Superior temporal gyrus (tissue), 1 donor: ENCODE measurements around the gene DYNLT1.
"Not testable (repeated sequence)": the region's sequence is repeated elsewhere in the genome, so short reads cannot be mapped to it uniquely, and the experiment has no call there.

ENCODE experiments used
- DNase-seq: peaks from one replicate; pipeline ENCODE4 v3.0.0-alpha.2; 2016; ENCODE audit errors: extremely low spot score

Gene DYNLT1

DNA sequence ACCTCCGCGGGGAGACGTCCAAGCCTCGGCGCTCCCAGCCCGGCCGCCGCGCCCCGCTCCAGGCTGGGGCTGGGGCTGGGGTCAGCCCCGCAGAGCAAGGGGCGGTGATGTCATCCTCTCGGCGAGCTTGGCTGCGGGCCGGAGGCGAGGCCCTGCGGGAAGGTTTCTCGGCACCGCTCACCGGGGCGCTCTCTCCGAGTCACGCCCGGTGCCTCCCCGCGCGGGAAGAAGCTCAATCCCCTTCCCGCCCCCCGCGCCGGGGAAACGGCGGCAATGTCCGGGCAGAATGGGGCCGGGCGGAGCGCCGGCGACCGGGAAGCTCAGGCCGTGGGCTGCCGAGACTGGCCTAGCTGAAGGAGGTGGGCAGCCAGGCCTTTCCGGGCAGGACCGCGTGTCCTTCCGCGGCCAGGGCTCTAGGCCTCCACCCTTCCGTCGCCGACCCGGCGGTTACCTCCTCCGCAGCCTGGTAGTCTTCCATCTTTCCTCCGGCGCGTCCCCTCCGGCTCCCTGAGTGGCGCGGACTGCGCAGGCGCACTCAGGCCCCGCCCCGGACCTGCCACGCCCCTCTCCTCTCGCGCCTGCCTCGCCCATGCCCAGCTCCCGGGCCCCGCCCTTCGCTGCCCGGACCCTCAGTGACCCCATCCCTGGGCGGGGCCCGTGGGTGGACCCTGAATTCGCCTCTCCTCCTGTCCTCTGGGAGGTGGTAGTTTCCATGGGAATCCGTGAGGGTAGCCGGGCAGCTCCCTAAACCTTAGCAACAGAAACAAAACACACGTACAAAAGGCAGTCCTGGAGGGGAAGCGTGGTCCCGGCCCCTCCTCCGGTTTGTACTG is at the start of gene DYNLT1:
Gene DYNLT1 (minus strand): TSS at position 513 of the 833 bp plus-strand sequence. CDS start 35 bp downstream, at position 478.
- DNase-seq, result peak; percentile 90

DNA sequence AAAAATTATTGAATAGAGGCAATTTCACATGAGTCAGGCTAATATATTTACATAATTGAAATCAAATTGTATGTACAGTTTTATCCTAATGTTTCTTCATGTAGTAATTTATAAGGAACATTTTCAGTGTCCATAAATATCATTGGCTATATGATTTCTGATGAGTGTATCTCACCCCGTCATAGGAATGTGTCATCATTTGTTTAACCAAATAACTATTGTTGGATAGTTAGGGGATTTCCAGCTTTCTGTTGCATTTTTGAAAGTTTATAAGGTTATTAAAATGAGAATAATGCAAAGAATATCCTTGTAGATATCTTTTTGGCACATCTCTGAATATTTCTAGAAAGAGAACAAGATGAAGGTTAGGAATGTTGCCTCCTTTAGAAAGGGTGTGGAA is 44.3 kb upstream of the DYNLT1 start:
- DNase-seq, result no peak

DNA sequence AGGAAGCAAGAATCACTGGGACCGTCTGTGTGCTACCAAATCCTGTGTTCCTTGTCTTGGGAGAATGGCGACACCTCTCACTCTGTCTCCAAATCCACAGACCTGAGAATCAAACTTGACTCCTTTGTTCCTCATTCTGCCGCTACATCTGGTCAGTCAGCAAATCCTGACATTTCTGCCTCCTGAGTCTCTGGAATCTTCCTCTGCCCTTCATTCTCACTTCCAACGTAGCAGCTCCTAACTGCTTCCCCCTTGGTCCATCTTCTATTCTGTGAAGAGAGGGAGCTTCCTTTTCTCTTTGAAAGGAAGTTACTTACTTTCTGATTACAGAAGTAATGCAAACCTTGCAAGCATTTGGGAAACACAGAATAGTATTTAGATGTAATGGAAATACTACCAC is 43.0 kb upstream of the DYNLT1 start:
- no peak for DNase-seq

DNA sequence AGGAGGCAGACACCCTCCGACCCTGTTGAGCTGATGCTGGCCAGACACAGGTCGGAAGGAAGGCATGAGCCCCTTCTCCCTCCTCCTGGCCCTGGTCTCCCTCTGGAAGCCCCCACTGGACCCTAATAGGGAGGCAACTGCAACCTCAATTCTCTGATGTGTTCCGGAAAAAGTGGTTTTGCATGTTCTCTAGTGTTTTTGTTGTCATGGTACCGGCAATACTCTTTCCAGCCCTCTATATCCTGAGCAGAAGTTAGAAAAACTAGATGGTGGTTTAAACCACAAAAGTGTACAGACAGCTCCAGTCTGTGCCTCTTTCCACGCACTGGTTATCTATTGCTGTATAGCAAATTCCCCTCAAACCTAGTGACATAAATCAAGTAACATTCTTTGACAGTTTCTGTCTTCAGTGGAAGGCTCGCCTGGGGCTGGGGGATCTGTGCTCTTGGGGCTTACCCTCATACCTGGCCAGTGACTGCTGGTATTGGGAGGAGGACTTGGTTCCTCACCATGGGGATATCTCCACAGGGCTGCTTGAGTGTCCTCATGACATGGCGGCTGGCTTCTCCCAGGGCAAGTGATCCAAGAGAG is 42.3 kb upstream of the DYNLT1 start:
- no peak for DNase-seq

DNA sequence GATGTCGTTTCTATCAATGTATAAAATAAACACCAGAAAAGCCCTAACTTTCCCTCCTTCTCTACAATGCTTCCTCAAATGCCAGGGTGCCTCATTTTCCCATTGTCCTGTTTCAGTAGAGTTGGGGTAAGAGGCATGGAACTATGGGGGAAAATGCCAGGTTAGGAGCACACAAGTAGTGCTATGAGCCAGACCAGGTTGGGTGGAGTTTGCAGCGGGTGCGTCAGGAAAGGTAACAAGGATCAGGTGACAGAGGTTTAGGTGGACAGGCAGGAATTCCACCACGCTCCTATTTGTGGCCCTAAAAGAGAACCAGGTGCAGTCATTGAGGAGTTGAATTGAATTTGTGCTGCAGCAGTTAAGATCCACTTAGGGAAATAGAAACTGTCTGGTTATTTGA is 41.8 kb upstream of the DYNLT1 start:
- no peak for DNase-seq

DNA sequence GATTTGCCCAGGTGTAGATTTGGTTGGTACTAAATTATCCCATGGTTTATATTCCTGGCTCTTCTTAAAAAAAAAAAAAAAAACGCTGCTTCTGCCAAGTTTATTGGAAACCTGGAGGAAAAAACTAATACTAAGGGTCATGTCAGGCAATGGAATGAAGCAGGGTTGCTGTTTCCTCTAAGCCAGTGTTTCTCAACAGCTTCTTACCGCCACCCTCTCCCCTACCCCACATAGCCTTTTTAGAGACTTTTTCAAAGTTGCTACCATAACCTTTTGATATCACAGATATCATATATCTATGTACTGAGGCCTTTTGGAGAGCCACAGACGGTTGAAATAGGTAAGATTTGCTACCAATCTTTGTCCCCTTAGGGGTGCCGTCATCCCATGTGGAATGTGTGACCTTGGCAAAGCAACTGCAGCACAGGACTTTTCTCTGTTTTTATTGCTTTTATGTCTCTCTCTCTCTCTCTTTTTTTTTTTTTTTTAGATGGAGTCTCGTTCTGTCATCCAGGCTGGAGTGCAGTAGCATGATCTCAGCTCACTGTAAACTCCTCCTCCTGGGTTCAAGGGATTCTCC is 40.3 kb upstream of the DYNLT1 start:
- no peak for DNase-seq

DNA sequence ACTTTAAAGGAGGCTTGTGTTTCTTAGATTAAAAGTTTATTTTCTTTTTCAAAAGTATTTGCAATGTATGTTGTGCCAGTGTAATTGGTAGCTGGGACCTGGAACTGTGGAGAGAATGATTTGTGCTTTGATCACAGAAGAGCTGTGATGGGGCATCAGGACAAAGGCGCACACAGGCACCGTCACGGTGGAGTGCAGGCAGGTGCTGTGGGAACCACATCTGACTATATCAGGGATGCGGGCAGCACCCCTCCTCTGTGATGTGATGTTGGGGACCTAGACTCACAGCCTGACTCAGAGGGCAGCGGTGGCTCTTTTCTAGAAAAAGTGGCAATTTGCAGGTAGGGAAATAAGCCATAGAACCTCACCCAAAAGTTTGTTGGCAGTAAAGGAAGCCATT is 39.8 kb upstream of the DYNLT1 start:
- DNase-seq, result no peak

DNA sequence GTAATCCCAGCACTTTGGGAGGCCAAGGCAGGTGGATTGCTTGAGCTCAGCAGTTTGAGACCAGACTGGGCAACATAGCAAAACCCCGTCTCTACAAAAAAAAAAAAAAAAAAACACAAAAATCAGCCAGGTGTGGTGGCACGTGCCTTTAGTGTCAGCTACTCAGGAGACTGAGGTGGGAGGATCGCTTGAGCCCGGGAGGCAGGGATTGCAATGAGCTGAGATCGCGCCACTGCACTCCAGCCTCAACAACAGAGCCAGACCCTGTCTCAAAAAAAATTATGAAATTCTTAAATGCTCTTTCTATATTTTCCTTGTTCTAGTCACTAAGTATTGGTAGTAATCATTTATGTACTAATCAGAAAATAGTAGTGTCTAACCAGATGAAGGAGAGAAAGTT is 35.9 kb upstream of the DYNLT1 start:
- DNase-seq, result no peak

DNA sequence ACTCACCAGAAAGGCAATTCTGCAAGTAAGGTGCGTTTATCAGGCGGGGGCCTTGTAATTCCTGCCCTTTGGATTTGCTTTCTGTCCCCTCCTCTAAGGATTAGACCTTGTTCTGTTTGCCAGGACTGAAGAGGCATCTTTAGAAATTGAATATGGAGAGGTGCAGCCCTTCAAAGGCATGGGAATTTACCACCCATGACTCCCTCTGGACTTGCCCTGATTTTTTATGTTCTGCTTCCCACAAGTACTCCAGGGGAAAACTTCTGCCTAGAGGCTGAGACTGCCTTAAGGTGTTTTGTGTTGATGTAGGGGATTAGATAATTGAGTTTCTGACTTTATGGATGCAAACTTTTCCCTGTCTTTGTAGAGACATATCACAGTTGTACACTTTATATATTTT is 35.5 kb upstream of the DYNLT1 start:
- DNase-seq, result no peak

DNA sequence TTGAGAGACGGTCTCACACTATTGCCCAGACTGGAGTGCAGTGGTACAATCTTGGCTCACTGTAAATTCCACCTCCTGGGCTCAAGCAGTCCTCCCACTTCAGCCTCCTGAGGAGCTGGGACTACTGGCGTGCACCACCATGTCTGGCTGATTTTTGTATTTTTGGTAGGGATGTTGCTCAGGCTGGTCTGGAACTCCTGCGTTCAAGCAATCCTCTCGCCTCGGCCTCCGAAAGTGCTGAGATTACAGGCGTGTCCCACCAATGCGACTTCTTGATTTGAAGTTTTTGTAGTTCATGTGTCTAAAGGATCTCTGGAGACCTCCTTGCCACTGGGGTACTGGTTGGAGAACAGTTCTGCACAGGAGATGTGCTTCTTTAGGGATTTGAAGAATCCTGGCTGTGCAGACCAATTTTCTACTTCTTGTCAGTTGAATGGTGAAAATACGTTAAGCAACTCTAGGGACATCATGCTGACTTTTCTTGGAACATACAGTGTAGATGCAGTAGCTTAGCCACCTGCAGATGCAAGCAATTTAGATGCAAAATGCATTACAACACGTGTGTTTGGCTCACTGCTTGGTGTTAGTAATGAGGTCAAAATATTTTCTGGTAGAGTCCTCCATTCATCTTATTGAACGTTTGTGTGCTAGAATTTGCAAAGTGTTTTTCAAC is 33.5 kb upstream of the DYNLT1 start:
- no peak for DNase-seq

DNA sequence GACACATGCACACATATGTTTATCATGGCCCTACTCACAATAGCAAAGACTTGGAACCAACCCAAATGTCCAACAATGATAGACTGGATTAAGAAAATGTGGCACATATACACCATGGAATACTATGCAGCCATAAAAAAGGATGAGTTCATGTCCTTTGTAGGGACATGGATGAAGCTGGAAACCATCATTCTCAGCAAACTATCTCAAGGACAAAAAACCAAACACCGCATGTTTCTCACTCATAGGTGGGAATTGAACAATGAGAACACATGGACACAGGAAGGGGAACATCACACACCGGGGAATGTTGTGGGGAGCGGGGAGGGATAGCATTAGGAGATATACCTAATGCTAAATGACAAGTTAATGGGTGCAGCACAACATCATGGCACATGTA is 32.6 kb upstream of the DYNLT1 start:
- not testable (repeated sequence) for DNase-seq

DNA sequence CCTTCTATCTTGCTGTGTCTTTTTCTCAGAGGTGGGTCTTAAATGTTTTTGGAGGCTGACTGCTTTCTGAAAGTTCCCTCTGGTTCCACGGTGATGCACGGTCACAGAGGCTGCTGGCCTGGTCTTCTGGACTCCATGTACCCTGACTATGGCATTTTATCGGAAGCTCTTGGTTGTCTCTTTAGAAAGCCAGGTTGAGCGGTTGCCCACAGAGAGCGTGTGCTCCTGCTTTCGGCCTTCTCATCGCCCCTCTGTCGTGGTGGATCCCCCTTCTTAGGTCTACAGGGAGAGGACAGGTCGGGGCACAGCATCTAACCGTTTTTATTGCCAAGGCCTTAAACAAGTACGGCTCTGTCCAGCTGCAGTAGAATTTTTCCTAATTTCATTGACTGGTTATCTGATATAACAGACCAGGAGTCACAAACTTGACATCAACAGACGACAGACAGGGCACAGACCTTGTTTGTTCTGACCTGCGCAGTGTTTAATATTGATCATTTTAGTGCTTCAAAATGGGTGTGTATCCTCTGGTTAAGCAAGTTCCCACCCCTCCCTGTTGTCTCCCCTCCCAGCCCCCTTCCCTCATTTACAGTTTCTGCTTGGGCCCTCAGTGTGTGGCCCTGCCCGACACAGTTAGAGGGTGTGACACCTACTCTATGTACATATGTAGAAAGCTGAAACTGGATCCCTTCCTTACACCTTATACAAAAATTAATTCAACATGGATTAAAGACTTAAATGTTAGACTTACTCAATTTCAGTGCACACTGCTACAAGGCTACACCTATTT is 30.0 kb upstream of the DYNLT1 start:
- DNase-seq, result no peak

DNA sequence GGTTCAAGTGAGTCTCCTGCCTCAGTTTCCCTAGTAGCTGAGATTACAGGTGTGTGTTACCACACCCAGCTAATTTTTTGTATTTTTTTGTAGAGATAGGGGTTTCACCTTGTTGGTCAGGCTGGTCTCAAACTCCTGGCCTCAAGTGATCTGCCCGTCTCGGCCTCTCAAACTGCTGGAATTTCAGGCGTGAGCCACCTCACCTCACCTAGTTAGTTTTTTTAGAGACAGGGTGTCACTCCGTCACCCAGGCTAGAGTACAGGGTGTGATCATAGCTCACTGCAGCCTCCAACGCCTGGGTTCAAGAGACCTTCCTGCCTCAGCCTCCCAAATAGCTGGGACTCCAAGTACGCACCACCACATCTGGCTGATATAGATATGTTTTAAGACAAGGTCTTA is 28.2 kb upstream of the DYNLT1 start:
- no peak for DNase-seq

DNA sequence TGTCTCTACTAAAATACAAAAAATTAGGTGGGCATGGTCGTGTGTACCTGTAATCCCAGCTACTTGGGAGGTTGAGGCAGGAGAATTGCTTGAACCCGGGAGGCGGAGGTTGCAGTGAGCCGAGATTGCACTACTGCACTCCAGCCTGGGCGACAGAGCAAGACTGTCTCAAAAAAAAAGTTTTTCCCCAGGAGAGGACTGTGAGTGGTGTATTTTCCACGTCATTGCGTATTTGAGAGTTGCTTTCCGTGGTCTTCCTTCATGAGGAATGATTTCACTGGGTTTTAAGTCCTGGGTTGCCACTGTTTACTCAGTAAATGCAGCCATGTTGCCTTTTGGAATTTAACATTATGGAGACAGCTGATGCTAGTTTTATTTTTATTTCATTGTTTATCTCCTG is 27.6 kb upstream of the DYNLT1 start:
- DNase-seq, result not testable (repeated sequence)

DNA sequence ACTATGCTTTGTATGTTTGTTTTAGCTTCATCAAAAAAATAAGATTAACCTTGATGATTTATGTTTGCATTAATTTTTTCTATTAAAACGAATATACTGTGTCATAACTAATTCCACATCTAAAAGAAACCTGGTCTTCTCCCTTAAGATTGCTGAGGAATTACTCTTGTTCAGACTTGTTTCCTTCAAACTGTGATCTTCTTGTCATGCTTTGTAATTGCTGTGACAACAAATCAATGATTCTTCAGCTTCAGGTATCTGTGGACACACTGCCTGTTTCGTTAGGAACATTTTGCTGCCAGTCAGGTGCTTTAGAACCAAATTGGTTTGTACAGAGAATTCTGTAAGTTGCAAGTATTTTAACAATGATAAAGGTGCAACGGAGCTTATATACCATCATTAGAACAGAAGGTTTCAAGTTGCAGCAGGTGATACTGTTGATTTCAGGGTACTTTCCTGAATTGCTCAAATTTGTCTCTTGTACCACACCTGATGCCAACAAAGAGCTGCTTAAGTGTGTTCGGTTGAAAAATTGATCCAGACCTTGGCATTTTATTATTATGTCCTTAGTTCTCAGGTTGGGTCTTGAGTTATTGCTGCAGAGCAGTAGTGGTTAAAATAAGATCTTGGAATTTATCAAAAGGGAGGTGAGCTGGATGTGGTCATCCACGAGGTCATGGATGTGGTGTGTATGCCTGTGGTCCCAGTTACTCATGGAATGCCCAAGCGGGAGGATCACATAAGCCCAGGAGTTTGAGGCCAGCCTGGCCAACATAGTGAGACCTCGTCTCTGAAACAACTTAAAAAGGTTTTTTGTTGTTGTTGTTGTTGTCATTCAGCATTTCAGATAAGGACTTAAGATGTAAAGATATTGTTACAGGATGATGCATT is 24.8 kb upstream of the DYNLT1 start:
- DNase-seq, result no peak

DNA sequence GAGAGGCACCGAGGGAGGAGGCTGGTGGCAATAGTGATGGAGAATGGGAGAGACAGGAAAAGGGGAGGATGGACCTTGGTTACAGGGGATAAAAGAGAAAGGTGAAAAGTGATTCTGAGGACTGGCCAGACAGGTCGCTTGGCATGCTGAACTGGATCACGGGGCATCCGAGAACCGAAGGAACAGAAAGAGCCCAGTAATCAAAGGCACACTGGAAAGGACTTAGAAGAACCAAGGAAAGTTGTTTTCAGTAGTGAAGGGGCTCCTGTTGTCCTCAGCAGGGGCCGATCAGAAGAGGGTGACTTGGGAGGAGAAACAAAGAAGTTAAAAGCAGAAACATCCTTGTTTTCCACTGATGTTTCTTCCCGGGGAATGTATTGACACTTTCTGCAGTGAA is 24.2 kb upstream of the DYNLT1 start:
- no peak for DNase-seq

DNA sequence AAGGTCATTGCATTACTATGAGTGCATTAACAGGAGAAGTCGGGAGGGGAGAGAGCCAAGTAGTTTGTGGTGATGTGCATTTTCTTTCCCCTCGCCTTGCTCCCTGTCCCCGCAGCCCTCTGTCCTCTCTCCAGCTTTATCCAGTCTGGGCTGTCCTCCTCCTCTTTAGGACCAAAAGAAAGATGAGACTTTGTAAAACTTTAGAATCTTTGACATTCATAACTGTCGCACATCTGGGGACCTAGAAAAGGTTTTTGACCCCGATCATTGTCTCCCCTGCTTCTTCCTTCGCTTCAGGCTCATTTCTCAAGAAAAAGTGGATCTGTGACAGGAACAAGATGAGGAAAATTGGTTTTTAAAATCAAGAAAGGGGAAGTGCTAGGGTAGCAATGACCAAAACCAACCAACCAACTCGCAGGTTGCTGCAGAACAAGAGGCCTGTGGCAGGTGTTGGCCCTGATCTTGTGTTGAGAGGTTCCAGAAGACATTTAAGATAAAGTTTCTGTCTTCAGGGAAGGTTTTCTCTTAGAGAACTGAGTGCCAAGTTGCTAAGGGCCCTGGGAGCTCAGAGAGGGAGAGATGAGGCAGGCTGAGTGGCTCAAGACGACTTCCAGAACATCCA is 22.9 kb upstream of the DYNLT1 start:
- no peak for DNase-seq

DNA sequence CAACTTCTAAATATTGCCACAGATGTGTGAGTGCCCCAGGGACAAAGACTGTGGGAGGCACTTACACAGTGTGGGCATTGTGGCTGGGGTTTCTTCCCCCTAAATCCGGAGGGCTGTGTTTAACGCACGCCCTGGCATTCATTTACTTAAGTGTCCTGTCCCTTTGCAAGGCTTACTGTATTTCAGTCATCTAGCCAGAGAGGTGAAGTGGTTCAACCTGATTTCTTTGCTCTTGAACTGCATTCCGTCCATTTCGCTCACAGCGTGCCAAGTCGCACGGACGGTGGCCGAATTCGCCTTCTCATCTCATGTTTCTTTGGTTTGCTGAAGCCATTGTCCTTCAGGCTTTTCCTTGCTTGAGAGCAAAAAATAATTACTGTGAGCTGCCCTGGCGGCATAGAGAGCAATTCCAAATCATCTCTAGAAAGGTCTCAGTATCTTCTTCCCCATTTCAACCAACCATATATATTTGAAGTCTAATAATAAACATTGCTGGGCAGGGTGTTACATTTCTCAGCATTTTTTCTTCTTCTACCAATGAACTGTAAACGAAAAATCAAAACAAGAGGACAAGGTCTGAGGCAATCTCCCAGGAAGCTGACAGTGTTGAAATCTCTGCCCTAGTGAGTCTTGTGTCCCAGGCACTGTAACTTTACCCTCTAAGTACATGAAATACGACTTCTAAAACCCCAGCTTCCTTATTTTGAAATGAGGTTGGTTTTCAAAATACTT is 22.3 kb upstream of the DYNLT1 start:
- no peak for DNase-seq

DNA sequence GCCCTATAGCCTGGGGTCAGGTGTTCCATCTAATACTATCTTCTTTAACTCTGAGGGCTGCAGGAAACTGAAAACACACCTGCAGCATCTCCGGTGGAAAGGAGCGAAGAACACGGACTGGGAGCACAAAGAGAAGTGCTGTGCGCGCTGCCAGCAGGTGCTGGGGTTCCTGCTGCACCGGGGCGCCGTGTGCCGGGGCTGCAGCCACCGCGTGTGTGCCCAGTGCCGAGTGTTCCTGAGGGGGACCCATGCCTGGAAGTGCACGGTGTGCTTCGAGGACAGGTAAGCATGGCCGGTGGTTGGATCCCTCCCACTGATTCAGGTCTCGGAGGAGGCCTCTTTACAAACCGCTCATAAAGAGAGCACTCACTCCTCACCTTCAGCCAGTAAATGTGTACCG is 20.8 kb upstream of the DYNLT1 start:
- DNase-seq, result no peak
